HG02870 (cell line): ENCODE measurements around the gene L3MBTL4.

Experiments
- ATAC-seq: cut with Tn5 transposase; IDR thresholded peaks from one replicate; pipeline ENCODE4 v1.9.1; 2021; ENCODE audit warnings: mild to moderate bottlenecking, moderate library complexity; ENCODE audit not compliant: unreplicated experiment

Gene L3MBTL4

DNA sequence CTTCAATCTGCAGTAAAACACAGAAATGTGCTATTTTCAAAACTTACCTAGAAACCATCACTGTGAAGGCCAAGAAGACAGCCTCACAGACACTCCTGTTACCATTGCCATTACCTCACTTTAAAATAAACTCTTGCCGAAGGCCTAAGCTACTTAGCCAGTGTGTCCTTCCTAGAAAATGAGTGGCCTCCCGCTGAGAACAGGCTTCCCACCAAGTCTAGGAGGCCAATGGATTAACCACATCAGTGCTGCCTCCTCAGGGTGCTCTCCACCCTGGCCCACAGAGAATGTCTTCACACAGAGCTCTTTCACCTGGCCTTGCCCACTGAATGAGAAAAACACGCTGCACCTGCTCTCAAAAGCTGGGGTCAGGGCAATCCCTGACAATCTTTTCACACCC is 47.5 kb downstream of the L3MBTL4 start:
- no peak for ATAC-seq

DNA sequence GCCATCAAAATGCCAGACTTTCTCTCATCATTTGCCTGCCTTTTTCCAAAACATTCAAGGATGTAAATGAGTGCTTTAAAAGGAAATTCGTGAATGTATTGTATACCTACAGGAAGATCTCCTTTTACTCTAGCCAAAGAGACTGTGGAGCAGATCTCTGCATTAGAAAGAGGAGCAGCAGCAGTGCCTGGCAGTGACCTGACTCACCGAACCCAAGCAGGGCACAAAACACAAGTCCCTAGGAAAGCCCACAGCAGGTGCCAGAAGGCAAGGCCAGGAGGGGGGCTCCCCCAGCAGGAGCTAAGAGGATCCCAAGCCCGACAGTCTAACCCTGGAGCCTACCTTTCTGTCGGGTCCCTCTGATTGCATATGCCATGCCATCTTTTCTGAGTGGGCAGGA is 47.9 kb downstream of the L3MBTL4 start:
- ATAC-seq, result no peak

DNA sequence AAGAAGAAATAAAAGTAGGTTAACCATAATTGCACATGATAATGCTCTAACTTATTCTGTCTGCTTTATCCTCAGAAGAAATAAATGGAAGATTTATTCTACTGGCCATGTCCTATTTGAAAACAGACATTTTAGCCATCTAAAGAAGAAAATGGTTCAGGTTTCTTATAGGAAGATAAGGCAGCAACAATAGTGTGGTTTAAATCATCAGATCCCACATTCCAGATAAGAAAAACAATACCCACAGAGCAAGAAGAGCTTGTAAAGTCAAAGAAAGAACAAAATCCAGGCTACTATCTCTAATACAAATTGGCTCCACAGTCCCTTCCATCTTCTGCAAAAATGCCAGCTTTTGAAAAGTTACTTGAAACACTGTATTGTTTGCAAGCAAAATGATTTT is 49.3 kb downstream of the L3MBTL4 start:
- ATAC-seq, result no peak

DNA sequence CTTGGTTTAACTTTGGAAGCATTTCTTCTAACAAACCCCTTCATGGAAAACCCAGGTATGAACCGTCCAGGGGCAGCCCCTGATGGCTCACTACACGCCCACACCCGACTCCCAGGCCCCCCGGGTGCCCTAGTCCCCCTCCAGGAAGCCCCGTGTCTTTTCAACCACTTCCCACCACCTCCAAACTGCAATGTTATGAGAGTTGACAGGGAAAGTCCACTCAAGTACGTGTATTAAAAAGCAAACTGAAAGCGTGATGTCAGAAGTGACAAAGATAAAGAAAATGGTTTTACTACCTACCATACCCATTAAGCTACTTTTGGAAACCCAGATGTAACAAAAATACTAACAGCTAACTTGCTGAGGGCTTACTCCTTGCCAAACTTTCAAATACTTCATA is 51.5 kb downstream of the L3MBTL4 start:
- peak; percentile 70 for ATAC-seq

DNA sequence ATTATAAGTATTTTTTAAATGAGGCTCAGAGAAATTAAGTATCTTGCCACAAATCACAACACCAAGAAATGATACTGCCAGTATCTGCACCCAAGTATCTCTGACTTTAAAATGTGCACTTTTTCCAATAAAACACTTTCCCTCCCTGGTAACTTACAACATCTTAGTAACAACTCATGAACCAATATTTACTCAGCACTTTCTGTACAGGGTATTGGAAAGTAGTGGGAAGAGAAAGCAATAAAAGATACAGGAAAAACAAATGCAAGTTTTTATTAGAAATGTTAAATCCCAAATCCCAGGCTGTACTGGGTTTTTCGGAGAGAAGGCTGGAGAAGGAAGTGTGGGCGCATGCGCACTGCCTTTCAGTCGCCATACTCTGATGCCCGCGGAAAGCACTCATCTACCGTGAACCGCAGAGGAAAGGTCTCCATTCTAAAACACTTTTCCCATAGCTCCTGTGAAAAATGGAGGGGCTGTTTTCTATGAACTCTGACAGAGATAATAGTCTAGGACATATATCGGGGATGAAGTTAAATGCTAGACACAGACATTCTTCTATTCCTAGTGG is 52.1 kb downstream of the L3MBTL4 start:
- no peak for ATAC-seq

DNA sequence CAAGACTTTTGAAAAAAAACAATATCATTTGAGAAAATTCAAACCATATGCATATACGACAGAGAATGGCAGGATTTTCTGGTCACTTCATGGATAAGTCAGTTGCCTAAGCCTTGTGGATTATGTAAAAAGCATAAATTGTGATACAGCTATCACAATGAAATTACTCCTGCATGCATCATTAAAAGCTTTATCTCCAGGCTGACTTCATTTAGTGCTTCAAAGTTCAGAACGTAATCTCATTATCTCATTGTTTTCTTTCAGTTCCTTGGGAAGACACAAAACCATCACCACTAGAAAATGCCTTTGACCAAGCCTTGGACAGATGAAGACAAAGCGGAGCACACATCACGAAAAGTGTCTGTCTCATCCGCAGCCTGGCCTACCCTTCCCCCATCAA is 57.0 kb downstream of the L3MBTL4 start:
- ATAC-seq, result no peak

DNA sequence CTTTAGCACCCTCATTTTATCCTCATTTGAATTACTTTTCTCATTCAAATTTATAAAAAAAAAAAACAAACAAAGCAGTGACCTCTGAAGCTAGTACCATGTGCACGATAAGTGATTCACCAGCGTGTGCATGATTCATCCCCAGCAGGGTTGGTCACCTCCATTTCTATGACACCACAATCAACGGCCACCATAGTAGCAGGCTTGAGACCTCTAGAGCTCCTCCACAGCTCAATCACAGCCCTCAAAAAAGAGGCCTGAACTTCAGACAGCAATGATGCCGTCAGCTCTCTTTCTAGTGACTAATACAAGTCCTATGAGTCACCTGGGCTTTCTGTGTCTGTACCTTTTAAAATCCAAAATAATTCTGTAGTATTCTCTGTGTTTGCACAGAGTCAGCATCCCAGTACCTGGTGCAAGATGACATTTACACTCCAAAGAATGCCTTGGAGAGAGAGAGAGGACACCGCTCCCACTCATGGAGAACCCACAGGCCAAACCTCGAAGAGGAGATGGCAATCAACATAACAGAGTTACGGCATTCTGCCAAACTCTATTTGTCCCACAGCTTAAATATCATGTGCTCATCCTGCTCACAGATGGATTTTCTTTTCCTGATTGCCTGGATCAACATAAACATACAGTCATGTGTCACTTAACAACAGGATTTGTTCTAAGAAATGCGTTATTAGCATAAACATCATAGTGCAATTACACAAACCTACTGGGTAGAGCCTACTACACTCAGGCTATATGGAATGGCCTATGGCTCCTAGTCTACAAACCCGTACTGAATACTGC is 58.7 kb downstream of the L3MBTL4 start:
- peak; percentile 71 for ATAC-seq

DNA sequence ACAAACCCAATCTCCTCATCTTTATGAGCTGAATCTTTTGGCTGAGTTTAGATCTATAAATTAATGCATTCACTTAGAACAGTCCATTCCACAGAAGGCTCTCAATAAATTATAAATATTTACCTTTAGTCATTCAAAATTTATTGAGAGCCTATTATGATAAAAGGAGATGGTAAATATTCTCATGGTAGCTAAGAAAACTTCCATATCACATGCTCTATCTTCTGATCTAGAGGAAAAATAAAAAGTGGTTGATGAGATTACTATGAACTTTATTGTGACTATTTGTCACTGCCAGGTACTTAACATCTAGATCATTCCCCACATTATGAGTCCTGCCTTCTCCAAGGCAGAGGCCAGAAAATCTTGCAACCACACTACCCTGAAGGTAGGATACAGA is 62.4 kb downstream of the L3MBTL4 start:
- no peak for ATAC-seq

DNA sequence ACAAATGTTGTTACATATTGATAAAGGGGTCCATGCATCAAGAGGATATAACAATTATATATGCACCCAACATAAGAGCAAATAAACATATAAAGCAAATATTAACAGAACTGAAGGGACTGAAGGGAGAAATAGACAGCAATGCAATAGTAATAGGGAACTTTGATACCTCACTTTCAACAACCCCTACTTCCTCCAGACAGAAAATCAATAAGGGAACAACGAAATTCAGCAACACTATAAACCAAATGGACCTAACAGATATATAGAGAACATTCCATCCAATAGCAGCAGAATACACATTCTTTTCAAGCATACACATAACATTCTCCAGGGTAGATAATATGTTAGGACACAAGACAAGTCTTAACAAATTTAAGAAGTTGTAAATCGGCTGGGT is 71.7 kb downstream of the L3MBTL4 start:
- ATAC-seq, result no peak

DNA sequence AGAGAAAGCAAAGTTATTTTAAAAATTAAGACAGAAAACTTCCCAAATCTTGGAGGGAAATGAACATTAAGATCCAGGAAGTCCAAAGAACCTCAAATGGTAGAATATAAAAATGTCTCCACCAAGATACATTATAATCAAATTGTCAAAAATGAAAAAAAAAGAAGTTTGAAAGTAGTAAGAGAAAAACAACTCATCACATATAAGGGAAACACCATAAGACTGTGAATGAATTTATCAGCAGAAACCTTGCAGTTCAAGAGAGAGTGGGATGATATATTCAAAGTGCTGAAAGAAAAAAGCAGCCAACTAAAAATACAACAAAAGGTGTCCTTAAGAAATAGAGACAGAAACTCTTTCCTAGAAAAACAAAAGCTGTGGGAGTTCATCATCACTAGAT is 73.0 kb downstream of the L3MBTL4 start:
- no peak for ATAC-seq

DNA sequence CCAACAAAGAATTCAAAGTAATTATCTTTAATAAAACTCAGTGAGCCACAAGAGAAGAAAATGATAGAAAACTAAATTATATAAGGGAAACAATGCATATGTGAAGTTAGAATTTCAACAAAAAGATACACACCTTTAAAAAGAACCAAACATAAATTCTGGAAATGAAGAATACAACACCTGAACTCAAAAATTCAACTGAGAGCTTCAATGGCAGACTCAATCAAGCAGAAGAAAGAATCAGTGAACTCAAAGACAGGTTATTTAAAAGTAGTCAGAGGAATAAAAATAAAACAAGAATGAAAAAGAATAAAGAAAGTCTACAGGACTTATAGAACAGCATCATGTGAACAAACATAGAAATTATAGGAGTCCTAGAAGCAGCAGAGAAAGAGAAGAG is 73.4 kb downstream of the L3MBTL4 start:
- ATAC-seq, result no peak

DNA sequence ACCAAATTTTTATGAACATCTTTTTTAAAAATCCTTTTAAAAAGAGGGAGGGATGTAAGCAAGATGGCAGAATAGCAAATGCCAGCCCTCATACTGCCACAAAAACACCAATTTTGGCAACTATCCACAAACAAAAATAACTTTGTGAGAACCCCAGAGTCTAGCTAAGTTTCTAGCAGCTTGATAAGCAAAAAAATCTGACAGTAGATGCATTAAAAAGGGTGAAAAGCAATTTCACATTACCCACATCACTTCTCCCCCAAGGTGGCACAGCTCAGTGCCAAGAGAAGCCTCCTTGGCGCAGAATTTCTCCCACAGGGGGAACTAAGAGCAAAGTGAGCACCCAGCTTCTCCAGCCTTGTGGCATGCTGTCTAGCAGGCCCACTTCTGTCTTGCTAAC is 74.6 kb downstream of the L3MBTL4 start:
- no peak for ATAC-seq

DNA sequence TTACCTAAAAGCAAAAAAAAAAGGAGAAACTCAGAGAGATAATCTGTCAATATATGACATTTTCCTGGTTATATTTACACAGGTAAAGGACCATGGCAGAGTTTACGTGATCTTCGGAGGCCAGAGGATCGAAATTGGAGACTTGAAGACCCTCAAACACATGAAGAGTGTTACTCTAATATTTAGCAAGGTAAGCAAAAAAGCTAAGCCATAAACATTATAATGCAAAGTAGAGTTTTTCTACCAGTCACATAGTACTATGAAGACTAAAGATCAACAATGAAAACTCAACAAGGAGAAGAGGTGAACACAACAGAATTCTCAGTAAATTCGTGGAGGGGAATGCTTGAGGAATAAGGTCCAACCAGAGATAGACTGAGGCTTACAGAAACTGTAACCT is 78.5 kb downstream of the L3MBTL4 start:
- ATAC-seq, result no peak

DNA sequence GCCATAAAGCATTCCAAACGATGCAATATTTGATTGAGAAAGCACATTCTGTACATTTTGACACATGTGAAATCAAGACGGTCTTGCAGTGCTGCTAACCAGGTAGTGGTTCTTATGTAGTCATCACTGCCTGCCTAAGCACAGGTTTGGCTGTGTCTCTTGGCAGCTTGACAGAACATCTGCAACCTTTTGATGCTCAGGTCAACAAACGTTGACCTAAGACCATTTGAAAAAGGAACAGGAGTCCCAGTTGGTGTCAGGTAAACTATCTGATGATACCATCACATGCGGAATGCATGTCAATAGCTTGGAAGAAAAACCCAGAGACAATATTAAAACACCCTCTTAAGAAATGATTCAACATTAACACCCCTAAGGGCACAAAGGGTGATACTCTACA is 80.7 kb downstream of the L3MBTL4 start:
- no peak for ATAC-seq

DNA sequence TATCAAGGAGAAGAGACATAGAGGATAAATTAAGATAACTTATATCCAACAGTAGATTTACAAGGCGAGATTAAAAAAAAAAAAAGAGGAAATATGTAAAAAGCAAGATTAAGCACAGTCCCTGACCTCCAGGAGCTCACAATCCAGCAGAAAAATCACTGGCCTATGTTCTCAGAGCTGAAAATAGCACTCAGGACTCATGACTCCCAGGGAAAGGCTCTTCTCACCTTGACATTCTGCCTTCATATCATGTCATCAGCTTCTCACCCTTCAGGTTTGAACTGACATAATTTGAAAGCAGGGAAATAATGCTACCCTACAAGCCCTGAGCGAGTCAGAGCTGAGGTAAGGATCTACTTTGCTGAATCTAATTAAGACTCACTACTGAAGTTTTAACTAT is 82.8 kb downstream of the L3MBTL4 start:
- no peak for ATAC-seq

DNA sequence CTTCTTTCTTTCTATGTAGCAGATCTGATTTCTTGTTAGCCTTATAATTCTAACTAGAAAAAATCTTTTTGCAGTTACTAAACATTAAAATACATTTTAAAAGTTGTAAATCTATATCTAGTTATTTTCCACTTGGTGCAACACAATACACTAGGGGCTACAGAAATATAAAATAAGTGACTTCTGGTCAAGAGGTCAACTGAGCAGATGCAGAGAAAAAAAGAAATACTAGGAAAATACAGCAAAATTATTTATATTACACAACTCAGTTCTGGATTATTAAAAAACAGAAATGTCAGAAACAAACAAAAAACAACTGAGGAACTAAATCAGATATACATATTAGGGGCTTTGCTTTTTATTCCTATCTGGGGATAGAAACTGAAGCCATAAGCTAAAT is 83.9 kb downstream of the L3MBTL4 start:
- ATAC-seq, result no peak

DNA sequence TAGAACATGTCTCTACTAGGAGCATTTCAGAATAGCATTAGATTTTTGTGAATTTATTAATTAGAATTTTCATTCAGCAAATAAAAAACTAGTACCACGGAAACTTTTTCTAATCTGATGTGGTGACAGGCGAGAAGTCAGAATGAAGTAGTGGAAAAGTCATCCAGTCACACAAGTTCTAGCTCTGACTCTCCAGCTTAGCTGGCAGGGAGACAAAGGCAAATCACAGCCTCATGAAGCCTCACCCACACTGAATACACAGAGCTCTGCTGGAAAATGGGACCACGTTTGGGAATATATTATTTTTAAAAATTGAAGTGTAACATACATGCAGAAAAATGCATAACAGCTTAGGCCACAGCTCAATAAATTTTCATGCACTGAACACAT is 86.1 kb downstream of the L3MBTL4 start:
- ATAC-seq, result no peak

DNA sequence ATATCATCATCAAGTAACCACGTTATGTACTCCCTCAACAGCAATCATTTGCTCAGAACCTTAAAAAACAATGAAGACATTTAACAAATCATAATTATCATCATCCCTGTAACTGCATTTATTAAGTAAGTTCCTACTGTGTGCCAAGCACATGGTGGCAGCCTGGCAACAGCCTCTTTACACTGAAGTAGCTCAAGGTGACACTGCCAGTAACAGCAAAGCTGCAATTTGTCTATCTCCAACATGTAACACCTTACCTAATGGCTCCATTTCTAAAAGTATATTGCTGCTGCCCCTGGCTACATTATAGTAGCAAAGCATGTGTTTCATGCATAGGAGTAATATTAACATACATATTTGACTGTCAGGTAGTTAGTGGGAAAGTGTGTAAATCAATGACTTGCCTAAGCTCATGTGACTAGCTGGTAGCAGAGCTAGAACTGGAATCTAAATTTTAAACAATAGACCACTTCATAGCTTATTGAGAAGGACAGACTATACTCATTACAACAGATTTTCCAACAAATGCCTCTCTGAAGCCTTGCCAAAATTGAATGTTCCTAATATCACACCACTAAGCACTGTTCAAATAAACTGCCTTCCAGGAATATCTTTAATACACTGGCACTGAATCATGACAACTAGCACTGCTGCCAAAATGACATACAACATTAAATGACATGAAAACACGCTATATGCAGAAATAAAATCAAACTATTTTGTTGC is 86.7 kb downstream of the L3MBTL4 start:
- ATAC-seq, result no peak

DNA sequence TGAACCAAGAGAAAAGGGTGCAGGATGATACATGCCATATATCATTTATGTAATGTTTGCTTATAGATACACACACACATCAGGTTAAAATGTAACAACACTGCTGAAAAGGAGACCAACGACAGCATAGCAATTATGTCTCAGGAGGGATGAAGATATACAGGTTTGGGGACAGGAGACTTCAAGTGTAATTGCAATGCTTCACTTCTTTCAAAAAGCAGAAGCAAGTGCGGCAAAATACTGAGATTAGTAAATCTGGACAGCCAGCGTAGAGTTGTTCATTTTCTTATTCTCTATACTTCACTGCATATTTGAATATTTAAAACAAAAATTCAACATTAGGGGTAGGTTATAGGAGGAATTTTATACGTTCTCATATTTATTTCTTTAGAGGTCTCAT is 87.2 kb downstream of the L3MBTL4 start:
- no peak for ATAC-seq

DNA sequence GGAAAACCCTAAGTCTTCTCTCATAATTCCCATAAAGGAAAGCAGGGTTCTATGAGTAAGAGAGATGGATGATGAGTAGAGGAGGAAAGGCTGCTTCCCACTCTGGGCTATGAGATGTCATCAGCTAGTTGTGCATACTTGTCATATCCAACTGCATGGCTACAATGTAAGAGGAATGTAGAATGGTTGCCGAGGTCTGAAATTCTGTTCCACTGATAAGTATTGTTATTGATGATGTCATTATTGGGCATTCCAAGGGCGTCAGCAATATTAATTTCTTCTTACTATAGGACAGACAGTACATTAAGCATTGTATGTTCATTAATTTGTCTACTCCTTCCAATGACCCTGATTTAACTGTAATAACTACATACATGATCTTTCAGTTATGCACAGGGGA is 88.1 kb downstream of the L3MBTL4 start:
- ATAC-seq, result no peak

DNA sequence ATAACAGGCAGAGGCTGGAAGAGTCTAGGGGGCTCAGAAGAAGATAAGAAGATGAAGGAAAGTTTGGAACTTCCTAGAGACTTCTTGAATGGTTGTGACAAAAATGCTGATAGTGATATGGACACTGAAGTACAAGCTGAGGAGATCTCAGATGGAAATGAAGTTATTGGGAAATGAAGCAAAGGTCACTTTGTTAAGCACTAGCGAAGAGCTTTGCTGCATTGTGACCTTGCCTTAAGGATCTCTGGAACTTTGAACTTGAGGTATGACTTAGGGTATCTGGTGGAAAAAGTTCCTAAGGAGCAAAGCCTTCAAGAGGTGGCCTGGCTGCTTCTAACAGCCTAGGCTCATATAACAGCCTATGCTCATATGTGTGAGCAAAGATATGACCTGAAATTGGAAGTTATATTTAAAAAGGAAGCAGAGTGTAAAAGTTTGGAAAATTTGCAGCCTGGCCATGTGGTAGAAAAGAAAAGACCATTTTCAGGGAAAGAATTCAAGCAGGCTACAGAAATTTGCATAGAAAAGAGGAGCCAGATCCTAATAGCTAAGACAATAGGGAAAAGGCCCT is 91.3 kb downstream of the L3MBTL4 start:
- no peak for ATAC-seq
